AG09319 (cell line): ENCODE results near the gene CISTR.

Experiments
- DNase-seq: peaks from one replicate; pipeline ENCODE4 v3.0.0-alpha.2; 2010; ENCODE audit warnings: low read depth; ENCODE audit errors: extremely low read depth
- TF ChIP-seq, protein P1 (sequence below): IDR thresholded peaks from 2 replicates; pipeline ENCODE4 v1.5.1; 2011; ENCODE audit warnings: low read depth, mild to moderate bottlenecking, inconsistent platforms, low read length, moderate library complexity

Gene CISTR

DNA sequence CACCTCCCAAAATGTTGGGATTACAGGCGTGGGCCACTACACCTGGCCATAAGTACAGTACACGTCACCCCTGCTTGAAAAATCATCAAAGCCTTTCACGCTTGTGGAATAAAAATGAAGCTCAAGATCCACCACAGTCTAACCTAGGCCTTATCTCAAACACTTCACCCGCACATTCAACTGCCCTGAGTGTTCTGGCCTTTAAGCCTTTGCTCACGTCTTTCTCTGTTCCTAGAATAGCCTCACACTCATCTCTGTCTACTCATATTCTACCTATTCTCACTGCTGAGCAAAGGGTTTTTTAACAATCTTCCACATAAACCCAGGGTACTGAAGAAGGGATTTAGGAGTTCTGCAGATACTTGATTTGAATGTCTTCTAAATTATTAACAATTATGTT, 34.5 kb downstream of the CISTR start:
- TF ChIP-seq, protein P1, sequence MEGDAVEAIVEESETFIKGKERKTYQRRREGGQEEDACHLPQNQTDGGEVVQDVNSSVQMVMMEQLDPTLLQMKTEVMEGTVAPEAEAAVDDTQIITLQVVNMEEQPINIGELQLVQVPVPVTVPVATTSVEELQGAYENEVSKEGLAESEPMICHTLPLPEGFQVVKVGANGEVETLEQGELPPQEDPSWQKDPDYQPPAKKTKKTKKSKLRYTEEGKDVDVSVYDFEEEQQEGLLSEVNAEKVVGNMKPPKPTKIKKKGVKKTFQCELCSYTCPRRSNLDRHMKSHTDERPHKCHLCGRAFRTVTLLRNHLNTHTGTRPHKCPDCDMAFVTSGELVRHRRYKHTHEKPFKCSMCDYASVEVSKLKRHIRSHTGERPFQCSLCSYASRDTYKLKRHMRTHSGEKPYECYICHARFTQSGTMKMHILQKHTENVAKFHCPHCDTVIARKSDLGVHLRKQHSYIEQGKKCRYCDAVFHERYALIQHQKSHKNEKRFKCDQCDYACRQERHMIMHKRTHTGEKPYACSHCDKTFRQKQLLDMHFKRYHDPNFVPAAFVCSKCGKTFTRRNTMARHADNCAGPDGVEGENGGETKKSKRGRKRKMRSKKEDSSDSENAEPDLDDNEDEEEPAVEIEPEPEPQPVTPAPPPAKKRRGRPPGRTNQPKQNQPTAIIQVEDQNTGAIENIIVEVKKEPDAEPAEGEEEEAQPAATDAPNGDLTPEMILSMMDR, result no peak
- DNase-seq, result no peak

DNA sequence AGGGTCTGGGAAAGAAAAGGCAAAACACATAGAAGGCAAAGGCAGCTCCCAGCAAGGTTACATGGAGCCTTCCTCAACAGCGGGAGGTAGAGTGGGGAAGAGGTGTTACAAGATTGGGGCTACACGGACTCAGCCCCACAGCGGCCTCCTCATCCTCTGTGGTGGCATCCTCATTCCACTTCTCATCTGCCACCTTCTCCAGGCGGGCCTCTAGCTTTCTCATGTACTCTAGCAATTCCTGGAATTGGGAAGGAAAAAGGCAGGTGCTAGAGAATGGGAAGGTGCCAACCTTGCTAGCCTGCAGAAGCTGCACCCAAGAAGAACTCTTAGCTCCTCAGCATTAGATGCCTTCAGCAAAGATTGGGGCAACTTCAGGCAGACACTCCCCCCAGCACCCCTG, 37.8 kb downstream of the CISTR start:
- TF ChIP-seq, protein P1, result no peak
- DNase-seq, result no peak

DNA sequence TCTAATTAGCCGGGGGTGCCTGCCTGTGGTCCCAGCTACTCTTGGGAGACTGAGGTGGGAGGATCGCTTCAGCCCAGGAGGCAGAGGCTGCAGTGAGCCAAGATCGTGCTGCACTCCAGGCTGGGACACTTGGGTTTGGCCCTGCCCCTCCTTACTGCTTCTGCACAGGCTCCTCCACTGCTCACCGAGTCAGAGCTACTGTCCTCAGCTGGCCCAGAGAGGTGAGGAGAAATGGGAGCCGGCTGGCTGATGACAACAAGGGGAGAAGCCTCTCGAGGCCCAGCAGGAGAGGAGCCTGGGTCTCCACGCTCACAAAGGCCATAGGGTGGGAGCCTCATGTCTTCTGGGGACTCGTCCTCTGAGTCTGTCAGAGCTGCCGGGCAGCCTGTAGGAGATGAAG, 38.3 kb downstream of the CISTR start:
- DNase-seq, result no peak
- TF ChIP-seq, protein P1, result no peak

DNA sequence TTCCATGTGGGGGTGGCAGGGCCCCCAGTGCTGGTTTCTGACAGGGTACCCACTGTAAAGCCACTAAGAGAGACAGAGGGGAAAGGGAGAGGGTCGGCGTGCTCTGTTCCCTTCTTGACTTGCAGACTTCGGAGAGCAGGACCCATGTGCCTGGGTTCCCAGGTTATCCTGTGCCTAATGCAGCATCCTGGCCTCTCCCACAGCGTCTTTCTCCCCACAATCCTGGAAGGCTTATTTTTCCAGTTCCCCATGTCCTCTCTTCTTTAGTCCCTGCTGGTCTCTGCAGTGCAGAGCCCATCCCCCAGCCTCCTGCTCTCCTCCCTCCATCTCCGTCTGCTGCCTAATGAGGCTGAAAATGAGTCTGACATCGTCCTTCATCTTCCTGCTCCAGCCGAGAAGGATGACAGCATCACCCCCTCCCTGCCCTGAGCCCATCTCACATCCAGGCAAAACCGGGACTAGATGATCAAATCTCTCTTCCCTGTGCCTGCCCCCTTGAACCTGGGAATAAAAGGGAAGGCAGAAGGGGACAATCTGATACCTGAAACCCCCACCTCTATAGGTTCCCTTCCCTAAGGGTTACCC, 39.6 kb downstream of the CISTR start:
- TF ChIP-seq, protein P1, result no peak
- DNase-seq, result no peak

DNA sequence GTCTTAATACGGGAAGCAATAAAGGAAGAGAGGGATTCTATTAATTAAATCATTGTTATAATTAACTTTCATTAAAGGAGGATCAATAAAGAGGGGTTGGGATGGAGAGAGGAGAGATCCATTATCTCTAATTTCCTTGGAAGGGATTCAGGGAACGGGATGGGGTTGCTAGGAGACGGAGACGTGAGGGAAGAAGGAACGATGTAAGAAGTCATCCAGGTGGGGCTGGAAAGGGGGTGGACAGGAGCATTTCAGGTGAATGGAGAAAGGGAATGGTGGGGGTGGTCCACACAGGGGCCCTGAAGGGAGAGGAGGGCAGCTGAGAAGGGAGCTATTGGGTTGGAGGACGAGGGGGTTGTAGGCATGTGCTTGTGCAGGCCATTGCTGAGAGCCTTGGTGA, 41.7 kb downstream of the CISTR start:
- no peak for DNase-seq
- TF ChIP-seq, protein P1, result no peak

DNA sequence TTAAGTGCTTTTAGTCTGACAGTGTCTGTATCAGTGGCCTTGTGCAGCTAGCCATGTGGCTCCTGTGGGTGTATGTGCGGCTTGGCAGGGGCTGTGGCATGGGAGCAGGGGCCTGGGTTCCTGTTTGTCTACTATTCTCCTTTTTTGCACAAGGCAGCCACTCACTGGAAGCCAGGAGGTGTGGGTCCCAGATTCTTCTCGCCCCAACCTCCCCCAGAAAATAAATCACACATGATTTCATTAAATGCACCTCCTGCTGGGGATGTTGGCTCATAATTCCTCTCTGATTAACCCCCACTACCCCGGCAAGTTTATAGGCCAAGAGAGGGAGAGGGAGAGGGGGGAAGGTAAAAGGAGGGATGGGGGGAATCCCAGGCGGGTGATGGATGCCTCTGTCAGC, 42.1 kb downstream of the CISTR start:
- DNase-seq, result no peak
- TF ChIP-seq, protein P1, result no peak

DNA sequence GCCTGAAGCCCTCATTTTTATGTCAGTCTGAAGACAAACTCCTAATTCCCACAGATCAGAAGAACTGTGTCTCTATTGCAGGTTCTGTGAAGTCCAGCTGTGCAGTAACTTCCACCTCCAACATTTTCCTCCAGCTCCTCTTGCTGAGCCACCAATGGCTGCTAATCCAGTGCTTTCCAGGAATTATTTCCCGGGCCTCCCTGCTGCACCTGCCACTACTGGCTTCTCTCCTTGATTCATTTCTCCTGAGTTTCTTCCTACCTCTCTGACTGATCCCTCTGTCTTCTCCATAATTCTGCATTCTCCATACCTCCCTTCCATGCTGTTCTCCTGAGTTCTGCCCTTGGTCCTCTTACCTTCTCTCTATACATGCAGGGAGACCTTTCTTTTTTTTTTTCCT, 45.7 kb downstream of the CISTR start:
- no peak for DNase-seq
- TF ChIP-seq, protein P1, result no peak
